EL (cell line): ENCODE data around the gene EZH1.
"Not testable (repeated sequence)": the region's sequence is repeated elsewhere in the genome, so short reads cannot be mapped to it uniquely, and the experiment has no call there.

Experiments
- DNase-seq: peaks from one replicate; pipeline ENCODE4 v3.0.0-alpha.2; 2016

Gene EZH1

DNA sequence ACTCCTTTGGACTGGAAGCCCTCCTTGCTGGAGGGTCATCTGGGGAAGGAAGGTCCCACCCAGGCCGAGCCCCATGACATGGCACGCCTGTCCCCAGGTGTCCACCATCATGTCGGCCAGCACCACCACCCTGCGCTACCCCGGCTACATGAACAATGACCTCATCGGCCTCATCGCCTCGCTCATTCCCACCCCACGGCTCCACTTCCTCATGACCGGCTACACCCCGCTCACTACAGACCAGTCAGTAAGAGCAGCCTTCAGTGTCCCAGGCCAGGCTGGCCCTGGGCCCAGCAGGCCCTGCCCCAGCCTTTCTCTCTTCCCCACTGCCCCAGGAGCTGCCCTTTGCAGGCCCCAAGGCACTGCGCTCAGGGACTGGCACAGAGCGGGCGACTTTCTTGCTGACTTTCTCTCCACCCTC lies 79.2 kb downstream of the EZH1 start:
- no peak for DNase-seq

DNA sequence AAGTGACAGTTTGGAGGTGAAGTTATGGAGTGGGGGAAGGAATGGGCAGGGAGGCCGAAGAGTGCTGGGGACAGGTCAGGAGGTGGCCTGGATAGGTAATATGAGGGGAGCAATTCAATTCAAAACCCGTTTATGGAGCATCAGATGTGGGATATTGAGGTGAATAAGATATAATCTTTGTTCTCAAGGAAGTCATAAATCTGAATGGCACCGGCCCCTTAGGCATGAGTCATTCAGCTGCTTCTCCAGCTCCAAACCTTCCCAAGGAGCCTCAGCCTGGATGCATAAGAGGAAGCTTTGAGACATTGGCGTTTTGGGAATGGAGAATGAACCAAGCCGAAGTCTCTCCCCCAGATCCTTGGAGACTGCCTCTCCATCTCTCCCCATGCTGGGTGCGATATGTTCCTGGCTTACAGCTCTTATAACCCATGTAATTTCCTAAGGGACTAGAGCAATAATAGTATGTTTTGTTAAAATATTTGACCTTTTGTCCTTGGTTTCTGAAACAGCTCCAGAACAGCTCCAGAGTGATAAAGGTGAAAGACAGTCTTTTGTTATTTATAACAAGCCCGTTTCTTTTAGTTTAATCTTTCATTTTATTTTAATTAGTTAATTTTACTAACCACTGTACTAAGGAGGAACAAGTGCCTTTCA lies 84.0 kb downstream of the EZH1 start:
- DNase-seq = peak; percentile 88

DNA sequence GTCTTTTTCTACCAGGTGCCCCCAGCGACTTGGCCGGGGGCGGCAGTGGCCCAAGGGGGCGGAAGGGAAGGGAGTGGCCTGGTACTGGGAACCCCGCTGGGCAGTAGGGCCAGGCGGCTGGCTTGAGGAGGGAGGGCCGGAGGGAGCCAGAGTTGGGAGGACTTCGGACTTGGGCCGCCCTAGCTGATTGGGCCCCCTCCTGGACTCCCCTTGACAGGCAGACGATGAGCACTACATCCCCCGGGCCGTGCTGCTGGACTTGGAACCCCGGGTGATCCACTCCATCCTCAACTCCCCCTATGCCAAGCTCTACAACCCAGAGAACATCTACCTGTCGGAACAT lies 84.9 kb downstream of the EZH1 start:
- DNase-seq = not testable (repeated sequence)

DNA sequence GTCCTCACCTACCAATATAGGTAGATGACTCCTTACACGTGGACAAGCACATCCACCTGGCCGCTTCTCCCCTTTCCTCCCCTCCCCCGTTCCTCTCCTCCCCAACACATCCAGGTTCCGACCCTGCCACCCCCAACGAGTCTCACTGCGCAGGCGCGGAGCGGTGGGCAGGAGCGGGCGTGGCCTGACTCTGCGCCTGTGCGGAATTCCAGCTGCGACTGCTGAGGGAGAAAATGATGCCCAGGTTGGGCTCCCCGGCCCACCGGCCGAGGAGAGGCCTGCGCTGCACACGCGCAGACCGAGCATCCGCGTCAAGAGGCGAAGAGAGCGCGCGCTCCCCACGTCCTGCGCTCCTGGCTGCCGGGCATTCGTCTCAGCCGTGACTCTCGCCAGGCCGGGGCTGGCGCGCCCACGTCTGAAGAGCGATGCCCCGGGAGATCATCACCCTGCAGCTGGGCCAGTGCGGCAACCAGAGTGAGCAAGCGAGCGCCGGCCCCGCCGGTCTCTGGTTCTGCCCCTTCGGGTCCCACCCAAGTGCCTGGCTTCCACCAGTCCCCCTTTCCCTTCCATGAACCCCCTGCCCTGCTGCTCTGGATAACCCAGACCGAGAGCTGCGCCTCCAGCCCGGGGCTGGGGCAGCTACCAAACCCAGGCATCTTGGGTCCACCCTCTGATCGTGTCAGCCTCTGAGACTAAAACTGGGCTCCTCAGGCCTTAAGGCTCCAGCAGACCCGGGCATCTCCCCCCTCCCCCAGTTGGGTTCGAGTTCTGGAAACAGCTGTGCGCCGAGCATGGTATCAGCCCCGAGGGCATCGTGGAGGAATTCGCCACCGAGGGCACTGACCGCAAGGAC lies 85.5 kb downstream of the EZH1 start, which contains the start of gene TUBG2:
TUBG2 (plus strand) TSS at position 206 of the 853 bp plus-strand sequence; CDS start at position 426, 220 bp downstream.
- DNase-seq = peak; percentile 93

DNA sequence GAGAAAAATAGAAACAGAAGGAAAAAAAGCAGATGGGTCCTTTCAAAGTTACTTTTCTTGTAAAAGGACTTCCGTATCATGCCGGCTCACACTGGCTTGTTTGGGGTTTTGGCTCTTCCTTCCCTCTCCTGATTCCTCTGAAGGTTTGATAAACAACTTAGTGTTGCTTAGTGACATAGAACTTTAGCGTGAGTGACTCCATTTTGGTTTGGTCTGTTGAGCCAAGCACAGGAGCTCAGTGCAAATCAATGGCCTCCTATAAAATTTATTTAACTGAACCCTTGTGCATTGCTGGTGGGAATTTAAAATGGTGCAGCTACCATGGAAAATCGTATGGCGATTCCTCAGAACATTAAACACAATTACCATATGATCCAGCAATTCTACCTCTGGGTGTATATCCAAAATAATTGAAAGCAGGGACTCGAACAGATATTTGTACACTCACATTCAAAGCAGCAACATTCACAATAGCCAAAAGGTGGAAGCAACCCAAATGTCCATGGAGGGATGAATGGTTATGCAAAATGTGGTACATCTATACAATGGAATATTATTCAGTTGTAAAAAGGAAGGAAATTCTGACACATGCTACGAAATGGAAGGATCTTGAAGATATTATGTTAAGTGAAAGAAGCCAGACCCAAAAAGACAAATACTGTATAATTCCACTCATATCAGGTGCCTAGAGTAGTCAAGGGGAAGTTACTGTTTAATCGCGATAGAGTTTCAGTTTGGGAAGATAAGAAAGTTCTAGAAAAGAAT lies 86.8 kb downstream of the EZH1 start:
- DNase-seq = no peak

DNA sequence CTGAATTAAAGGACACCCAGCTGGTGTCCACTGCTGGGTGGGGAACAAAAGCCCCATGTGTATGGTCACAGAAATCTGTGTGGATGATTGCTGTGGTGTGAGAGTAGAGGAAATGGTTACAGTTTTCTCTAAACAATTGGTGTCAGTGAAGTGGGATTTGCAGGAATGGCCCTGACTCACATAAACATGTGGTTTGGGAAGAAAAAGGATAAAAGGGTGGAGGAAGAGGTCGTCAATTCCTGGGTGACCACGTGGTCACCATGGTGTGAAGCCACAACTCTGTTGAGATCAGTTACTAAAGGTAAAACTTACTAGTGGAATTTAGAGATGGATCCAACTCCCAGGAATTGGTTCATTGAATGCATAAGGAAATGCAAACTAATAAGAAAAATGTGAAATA lies 89.3 kb downstream of the EZH1 start:
- peak; percentile 64 for DNase-seq

GRCh38 chr17:42653179-42654124 lies 91.4 kb downstream of the EZH1 start:
- DNase-seq = peak; percentile 78

GRCh38 chr17:42651392-42651791 lies 93.4 kb downstream of the EZH1 start:
- DNase-seq = no peak
